NCI-H82 treated with DMSO at 0.1 percent for 48 hours (cell line): Measurements from ENCODE around the gene LRR1.
"Not testable (repeated sequence)": the region's sequence is repeated elsewhere in the genome, so short reads cannot be mapped to it uniquely, and the experiment has no call there.

Experiments
- DNase-seq: peaks from one replicate; lab custom pipeline; 2025; ENCODE audit not compliant: unreplicated experiment; lab: John Stamatoyannopoulos, UW

LRR1 gene

DNA sequence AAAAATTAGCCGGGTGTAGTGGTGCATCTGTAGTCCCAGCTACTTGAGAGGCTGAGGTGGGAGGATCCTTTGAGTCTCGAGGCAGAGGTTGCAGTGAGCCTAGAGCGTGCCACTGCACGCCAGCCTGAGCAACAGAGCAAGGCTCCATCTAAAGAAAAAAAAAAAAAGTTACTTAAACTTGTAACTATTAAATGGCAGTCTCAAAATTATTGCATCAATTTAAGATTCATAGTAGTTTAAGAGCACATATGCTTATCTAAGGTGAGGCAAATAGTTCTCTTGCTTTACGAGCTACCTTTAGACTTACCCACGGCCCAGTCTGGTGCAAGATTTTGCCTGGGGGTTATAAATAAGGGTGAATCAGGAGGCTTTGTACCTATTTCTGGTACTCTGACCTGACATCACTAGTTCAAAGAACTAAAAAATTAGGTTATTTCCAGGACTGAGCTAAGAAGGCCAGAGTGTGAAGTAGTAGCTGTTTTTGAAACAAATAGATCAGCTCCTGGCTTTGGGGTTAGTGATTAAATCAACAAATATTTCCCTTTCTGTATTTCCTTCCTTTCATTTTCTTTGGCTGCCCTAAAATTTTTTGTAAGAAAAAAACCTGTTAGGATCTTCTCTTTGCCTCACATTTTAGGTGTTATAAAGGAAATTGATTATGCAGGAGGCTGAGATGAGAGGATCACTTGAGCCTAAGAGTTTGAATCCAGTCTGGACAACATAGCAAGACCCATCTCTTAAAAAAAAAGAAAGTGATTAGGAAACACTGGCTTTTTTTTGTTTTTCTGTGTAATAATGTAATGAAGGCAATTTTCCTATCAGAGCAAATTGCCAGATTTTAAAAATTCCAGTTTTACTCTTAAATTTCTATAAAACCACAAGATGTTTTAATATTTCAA, 25.4 kb downstream of the LRR1 start:
- no peak for DNase-seq

DNA sequence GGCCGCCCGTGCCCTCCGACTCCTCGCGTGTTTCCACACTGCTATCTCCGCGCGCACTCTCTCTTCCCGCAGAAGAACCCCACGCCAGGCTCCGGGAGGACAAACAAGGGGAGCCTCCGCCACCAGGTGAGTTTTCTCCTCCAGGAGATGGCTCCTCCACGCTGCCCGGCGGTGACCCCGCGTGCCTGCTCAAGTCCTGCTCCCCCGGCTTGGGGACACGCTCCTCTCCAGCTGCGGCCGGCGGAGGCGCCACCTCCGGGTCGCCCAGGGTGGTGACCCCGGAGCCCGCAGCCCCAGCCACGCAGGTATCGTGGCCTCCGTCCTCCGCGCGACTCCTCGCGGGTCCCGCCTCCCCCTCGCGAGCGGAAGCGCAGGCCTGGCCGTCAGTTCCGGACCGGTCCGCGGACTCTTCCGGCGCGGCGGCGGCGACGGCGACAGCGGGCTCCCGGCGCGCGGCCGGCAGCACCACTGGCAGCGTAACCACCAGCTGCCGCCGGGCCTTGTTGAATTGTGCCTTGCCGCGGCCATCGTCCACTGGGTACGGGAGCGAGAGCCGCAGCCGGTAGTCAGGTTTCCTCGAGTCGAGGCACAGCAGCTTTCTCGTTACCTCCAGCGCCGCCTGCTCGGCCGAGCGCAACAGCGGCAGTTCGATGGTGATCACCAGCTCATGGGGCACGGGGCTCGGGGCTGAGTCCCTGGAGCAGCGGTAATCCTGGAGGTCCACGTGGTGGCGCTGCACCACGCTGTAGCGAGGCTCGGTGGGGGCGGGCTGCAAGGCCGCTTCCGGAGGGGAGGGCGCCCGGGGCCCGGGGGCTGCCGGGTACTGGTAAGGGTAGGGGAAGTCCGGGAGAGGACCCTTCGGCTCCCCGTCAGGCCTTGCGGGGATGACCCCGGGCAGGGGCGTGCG, 35.2 kb downstream of the LRR1 start:
- peak; percentile 72 for DNase-seq

DNA sequence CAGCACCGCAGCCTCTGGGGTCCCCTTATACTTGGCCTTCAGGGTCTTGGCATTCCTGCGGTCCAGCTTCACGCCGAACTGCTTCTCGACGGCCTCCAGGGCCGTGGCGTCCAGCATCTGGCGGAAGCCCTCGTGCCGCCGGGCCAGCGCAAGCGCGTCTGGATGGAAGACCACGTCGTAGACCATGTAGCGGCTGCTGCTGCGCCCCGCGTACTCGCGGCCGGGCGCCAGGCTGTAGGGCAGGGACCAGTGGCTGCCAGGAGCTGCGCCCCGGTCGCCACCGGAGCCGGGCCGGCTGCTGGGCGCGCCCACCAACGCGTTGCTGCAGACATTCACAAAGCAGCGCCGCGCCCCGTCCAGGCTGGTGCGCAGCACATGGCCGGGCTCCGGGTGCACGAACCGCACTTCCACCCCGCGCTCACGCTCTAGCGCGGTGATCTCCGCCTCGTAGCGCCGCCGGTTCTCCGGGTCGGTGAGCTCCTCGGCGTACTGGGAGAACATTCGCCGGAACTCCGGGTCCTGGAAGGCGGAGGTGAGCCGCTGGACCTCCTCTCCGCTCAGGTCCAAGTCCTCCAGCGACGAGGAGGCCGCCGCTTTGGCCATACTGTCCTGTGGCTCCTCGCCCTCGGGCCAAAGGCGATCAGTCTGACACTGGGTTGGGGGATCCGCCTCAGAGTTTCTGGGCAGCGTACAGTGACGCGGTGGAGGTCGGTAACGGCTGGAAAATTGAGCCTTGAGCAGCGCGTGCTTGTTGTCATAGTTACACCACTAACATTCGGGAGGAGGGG, 36.0 kb downstream of the LRR1 start, which contains the start of gene DNAAF2:
Gene DNAAF2, minus strand, starts transcription at position 698 of the 788 bp plus-strand sequence. Its CDS starts 95 bp downstream, at position 603.
- peak; percentile 16 for DNase-seq

DNA sequence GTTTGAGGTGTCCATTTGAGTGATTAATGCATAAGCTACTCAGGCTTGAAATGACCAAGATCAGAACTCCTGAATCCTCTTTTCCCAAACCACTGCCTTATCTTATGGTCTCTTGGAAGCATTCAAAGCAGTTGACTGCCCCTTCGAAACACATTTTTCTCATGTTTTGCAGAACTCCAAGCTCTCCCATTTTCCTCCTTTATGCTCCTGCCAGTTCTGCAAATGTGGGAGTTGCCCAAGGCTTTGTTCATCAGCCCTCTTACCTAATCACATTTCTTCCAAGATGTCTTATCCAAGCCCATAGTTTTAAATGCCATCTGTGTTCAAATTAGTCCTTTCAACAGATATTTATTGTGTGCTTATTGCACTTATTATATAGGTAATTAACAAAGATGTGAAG, 38.1 kb downstream of the LRR1 start:
- no peak for DNase-seq

DNA sequence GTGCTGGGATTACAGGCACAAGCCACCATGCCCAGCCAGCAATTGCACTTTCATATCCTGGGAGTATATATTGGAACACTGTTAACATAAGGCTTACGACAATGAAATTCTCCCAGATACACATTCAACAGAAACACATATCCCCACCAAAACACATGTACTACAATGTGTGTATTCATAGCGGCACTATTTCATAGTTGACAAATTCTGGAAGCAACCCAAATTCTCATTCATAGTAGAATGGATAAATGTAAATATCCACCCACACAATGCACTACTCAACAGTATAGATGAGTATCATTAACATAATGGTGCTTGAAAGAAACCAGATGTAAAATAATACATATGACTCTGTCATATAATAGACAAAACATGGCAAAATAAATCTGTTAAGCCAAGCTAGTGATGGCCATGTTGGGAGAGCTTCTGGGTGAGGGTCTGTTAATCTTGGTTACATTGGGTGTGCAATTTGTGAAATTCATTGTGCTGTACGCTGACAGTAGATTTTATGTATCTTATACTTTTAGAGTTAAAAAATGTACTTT, 38.9 kb downstream of the LRR1 start:
- DNase-seq, result no peak

DNA sequence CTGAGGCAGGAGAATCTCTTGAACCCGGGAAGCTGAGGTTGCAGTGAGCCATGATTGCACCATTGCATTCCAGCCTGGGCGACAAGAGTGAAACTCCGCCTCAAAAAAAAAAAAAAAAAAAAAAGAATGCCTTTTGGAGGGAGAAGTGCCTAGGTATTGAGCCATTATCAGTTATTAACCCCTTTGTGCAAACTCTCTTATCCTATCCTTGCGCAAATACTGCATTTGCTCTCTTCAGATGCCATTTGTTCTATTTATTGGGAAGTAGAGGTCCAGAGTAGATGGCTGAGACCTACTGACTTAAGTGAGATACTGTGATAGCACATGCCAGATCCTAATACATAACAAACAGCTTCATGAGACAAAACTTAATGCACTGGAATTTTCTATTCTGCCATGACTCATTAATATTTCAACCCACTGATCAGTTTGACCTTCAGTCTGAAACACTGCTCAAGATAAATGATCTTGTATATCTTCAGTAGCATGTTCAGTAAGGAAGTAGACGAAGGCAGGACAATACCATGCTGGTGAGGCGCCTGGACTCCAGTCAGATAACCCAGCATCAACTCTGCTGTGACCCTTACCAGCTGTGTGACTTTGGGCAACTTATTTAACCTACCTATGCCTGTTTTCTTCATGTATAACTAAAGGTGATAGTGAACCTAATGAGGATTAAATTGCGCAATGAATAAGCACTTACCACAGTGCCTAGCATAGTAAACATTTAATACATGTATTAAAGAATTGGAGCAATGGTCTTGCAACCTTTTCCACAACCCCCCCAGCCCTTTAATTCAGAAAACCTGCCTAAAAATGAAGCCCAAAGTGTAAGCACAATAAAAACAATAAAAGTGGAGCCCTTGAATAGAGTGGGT, 42.0 kb downstream of the LRR1 start:
- DNase-seq, result no peak

DNA sequence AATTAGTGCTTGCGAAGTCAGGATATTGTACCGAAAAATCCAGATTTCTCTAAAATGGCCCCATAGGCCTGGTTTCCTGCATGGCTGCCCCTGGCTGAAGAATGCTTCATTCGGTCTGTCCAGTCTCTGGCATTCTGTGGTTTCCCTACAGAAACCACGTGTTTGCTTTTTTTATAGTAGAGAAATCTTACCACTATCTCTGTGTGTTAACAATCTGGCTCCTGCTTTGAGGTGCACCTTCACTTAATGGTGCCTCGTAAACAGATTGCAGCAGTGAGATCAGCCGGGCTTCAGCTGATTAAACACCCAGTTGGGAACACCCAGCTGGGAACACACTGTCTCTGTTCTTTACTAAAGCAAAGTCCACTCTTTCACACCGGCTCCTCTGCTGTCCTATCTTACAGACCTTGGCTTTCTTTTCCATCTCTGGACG, 43.0 kb downstream of the LRR1 start:
- no peak for DNase-seq

DNA sequence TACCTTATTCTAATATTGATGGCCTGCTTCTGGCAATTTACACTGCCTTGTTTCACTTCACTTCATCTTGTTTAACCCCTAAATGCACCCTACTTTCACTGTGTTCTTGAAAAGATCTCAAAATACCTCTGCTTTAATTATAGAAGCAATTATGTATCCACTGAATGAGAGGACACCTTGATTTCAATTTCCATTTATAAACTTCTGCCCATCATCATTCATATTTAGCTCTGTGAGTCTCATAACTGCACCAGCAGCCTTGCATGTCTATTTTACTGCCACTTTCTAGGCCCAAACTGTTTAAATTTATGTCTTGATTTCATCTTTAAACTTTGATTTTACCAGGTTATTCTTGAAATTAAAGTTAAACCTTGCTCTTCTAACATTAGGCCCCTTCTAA, 43.4 kb downstream of the LRR1 start:
- no peak for DNase-seq

DNA sequence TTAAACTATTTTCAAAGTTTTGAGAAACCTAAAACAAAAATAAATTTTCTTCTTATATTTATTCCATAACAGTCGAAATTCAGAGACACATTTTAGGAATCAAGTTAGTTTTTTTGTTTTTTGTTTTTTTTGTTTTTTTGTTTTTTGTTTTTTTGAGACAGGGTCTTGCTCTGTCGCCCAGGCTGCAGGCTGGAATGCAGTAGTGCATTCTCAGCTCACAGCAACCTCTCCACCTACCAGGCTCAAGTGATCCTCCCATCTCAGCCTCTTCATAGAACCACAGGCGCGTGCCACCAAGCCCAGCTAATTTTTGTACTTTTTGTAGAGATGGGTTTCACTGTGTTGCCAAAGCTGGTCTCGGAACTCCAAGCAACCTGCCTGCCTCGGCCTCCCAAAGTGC, 54.8 kb downstream of the LRR1 start:
- DNase-seq, result no peak

DNA sequence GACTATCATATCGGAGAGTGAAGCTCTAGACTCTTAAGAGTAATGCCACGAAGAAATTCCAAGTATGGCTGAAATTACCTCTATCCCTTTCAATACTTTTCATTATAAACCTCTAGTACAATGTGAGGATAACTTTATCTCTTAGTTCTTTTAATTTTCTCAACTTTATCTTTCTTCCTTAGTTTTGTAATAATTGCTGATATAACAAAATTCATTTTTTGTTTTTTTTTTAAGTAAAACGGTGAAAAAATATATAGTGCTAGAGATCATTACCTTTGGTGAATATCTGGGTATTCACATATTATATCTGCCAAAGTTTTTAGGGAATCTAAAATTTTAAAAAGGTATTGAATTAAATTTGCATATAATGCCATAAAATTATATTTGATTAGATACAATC, 55.8 kb downstream of the LRR1 start:
- DNase-seq, result no peak

DNA sequence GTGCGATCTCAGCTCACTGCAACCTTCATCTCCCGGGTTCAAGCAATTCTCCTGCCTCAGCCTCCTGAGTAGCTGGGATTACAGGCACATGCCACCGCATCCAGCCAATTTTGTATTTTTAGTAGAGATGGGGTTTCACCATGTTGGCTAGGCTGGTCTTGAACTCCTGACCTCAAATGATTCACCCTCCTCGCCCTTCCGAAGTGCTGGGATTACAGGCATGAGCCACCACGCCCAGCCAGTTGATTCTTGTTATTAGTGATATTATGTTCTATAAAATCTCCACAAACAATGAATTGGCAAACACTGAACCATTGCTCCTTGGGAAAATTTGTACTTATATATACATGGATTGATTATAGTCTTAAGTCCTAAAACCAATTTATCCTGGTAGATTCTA, 58.8 kb downstream of the LRR1 start:
- not testable (repeated sequence) for DNase-seq

DNA sequence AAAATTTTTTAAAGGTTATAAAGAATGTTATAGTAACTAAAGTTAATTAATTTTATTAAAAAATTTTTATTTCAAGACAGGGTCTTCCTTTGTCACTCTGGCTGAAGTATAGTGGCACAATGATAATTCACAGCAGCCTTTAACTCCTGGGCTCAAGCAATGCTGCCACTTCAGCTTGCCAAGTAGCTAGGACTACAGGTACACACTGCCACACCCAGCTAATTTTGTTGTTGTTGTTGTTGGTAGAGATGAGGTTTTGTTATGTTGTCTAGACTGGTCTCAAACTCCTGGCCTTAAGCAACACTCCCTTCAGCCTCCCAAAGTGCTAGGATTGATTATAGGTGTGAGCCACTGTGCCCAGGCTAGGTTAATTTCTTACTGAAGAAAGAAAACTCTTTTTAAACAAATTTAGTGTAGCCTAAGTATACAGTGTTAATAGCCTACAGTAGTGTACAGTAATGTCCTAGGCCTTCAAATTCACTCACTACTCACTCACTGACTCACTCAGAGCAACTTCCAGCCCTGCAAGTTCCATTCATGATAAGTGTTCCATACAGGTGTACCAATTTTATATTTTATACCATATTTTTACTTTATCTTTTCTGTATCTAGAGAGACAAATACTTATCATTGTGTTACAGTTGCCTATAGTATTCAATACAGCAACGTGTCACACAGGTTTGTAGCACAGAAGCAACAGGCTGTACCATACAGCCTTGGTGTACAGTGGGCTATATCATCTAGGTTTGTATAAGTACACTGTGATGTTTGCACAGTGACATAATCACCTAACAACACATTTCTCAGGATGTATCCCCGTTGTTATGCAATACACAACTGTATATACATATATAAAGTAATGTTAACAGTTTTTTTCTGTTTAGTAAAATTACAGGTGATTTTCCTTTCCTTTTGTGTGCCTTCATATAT, 61.1 kb downstream of the LRR1 start:
- no peak for DNase-seq
